H1 (cell line): ENCODE data around the gene SCYGR7. TPM values are rescaled to one million over a fixed set of nuclear protein-coding genes. Genes with fewer than 3 reads are reported as not detected.

ENCODE experiments used
- CHD7 ChIP-seq: fragments of 300-600 bp; sonication (generic); IDR thresholded peaks from 2 replicates; pipeline ENCODE4 v1.7.1; 2012; ENCODE audit warnings: low read length, moderate library complexity, mild to moderate bottlenecking, inconsistent platforms; ENCODE audit not compliant: insufficient replicate concordance
- CREB1 ChIP-seq: IDR thresholded peaks from 2 replicates; pipeline ENCODE4 v1.6.1; 2012; ENCODE audit warnings: inconsistent platforms
- EGR1 ChIP-seq: IDR thresholded peaks from 2 replicates; pipeline ENCODE4 v1.6.1; 2011; ENCODE audit warnings: low read depth, low read length, borderline replicate concordance
- HDAC6 ChIP-seq: IDR thresholded peaks from one replicate; pipeline ENCODE4 v1.7.1; 2012; ENCODE audit warnings: low read depth, mild to moderate bottlenecking, inconsistent platforms, low read length, moderate library complexity
- POLR2A ChIP-seq, 2 experiments: IDR thresholded peaks; 1 replicate in 1 of 2; 2 replicates in 1 of 2; pipeline ENCODE4 v1.6.1; 2011; ENCODE audit warnings: low read depth in 2 of 2, low read length in 2 of 2, mild to moderate bottlenecking in 2 of 2; ENCODE audit errors: control extremely low read depth in 1 of 2
- RAD21 ChIP-seq, 2 experiments: IDR thresholded peaks in 1 of 2; conservative IDR thresholded peaks in 1 of 2; 2 replicates each; pipeline ENCODE4 v1.6.1; 2011; ENCODE audit warnings: low read depth in 2 of 2, low read length in 2 of 2, improper control_type of control experiment in 1 of 2, inconsistent platforms in 1 of 2, mild to moderate bottlenecking in 1 of 2, moderate library complexity in 1 of 2
- RBBP5 ChIP-seq: IDR thresholded peaks from 2 replicates; pipeline ENCODE4 v1.7.1; 2012; ENCODE audit warnings: low read depth, mild to moderate bottlenecking, inconsistent platforms, low read length, moderate library complexity, borderline replicate concordance
- RFX5 ChIP-seq: IDR thresholded peaks from 2 replicates; pipeline ENCODE4 v1.6.1; 2011; ENCODE audit warnings: low read depth, low read length, improper control_type of control experiment, borderline replicate concordance
- SUZ12 ChIP-seq: fragments of 200-600 bp; sonication (generic); IDR thresholded peaks from 2 replicates; pipeline ENCODE4 v1.6.1; 2012; ENCODE audit warnings: mild to moderate bottlenecking, inconsistent platforms, low read length, moderate library complexity, mixed read lengths
- TAF1 ChIP-seq: IDR thresholded peaks from 2 replicates; pipeline ENCODE4 v1.6.1; 2011; ENCODE audit warnings: mild to moderate bottlenecking, low read depth, low read length
- TAF7 ChIP-seq: optimal IDR thresholded peaks from 2 replicates; pipeline ENCODE3; 2011; ENCODE audit warnings: low read depth, mild to moderate bottlenecking, inconsistent platforms, low read length, moderate library complexity, borderline replicate concordance
- TBP ChIP-seq: IDR thresholded peaks from 2 replicates; pipeline ENCODE4 v1.6.1; 2011; ENCODE audit warnings: low read depth, low read length, improper control_type of control experiment
- polyA plus RNA-seq, 7 experiments: library from polyadenylated mRNA; depleted of rRNA in 3 of 7; stranded (reverse) in 5 of 7; unstranded in 2 of 7; fragments of >200 nt in 5 of 7; fragments of 200-250 nt in 2 of 7; gene quantifications; 1 replicate in 5 of 7; 2 replicates in 1 of 7; 4 replicates in 1 of 7; pipeline versions ENCODE4 v1.2.1 to v1.2.3, GENCODE V29; 2011 to 2013; ENCODE audit warnings: missing spikeins in 2 of 7, mixed read lengths in 2 of 7
- total RNA-seq: library from RNA; stranded (reverse); fragmentation: NEBNext Ultra II Directional; extraction: Animal tissue kit (Norgen Biotek cat#: 25700); gene quantifications from 2 replicates; pipeline ENCODE4 v1.2.1, GENCODE V29; 2021

The SCYGR7 gene
- total and polyA plus RNA-seq, 2 of the 8 experiments (the other 6 are each of a cell fraction or from before 2014, with no cell fraction given): not detected

GRCh38 chr2:227724394-227725039, 3.6 kb upstream of the SCYGR7 start, which contains the start of gene SCYGR6 (continued):
- TF ChIP-seq CHD7: no peak
- TF ChIP-seq RAD21 (IDR thresholded peaks at IDR 0.05 in 1 of 2, conservative IDR thresholded peaks at IDR 0.05 in 1 of 2; ENCODE audit: low read depth in 2 of 2, low read length in 2 of 2): no peak
- TF ChIP-seq TBP: no peak
- TF ChIP-seq EGR1: no peak
- TF ChIP-seq TAF1: no peak
- no peak for TF ChIP-seq POLR2A (IDR thresholded peaks at IDR 0.05; ENCODE audit: control extremely low read depth in 1 of 2, low read depth in 2 of 2, low read length in 2 of 2)
- TF ChIP-seq CREB1: no peak
- TF ChIP-seq RBBP5: no peak
- TF ChIP-seq TAF7: no peak
- no peak for TF ChIP-seq HDAC6
- no peak for TF ChIP-seq SUZ12
- TF ChIP-seq RFX5: no peak
